K562 (cell line): ENCODE results near the gene ZNF792.

Source experiments
- BCL6 ChIP-seq: fragments of 250-450 bp; sonication (Bioruptor Pico); IDR thresholded peaks from 2 replicates; pipeline ENCODE4 v1.4.0; 2020
- CTCF ChIP-seq, 3 experiments: IDR thresholded peaks in 2 of 3; conservative IDR thresholded peaks in 1 of 3; 2 replicates each; pipeline ENCODE4 v1.5.1; 2011 to 2012; ENCODE audit warnings: low read length in 3 of 3, mild to moderate bottlenecking in 3 of 3, control low read depth in 2 of 3, improper control_type of control experiment in 1 of 3, inconsistent platforms in 1 of 3, low read depth in 1 of 3, mixed read lengths in 1 of 3, moderate library complexity in 1 of 3; ENCODE audit not compliant: insufficient read depth in 2 of 3
- EGR1 ChIP-seq: fragments of 450-650 bp; conservative IDR thresholded peaks from 2 replicates; pipeline ENCODE4 v1.6.1; 2017; ENCODE audit warnings: mild to moderate bottlenecking
- GMEB1 ChIP-seq: fragments of 250-450 bp; sonication (Bioruptor Pico); IDR thresholded peaks from 2 replicates; pipeline ENCODE4 v1.4.0; 2020; ENCODE audit warnings: mild to moderate bottlenecking
- HMG20B ChIP-seq: fragments of 250-450 bp; sonication (Bioruptor Pico); IDR thresholded peaks from 2 replicates; pipeline ENCODE4 v1.5.0; 2021; ENCODE audit warnings: mild to moderate bottlenecking
- NCOA4 ChIP-seq: fragments of 450-650 bp; IDR thresholded peaks from 2 replicates; pipeline ENCODE4 v1.6.1; 2018; ENCODE audit warnings: mild to moderate bottlenecking; ENCODE audit not compliant: partially characterized antibody
- NFE2 ChIP-seq: IDR thresholded peaks from 2 replicates; pipeline ENCODE4 v1.6.1; 2014; ENCODE audit warnings: antibody characterized with exemption, low read depth
- POLR2A ChIP-seq: fragments of 450-650 bp; conservative IDR thresholded peaks from 2 replicates; pipeline ENCODE4 v1.6.1; 2016
- RBFOX2 ChIP-seq: fragments of 200-400 bp; formaldehyde crosslinking; IDR thresholded peaks from 2 replicates; pipeline ENCODE4 v1.6.1; 2017; ENCODE audit warnings: low read depth, mild to moderate bottlenecking, low read length, moderate library complexity
- RFX1 ChIP-seq: fragments of 450-650 bp; IDR thresholded peaks from 2 replicates; pipeline ENCODE4 v1.6.1; 2016; ENCODE audit warnings: mild to moderate bottlenecking, moderate library complexity
- ZBTB43 ChIP-seq: sonication (generic); formaldehyde crosslinking; IDR thresholded peaks from 2 replicates; pipeline ENCODE4 v1.8.0; 2023; ENCODE audit warnings: mild to moderate bottlenecking, missing genetic modification reagents
- ZFP30 ChIP-seq: fragments of 250-450 bp; sonication (Bioruptor Pico); IDR thresholded peaks from 2 replicates; pipeline ENCODE4 v1.8.0; 2022; ENCODE audit warnings: moderate library complexity, mild to moderate bottlenecking, inconsistent platforms, borderline replicate concordance
- ZKSCAN8 ChIP-seq: fragments of 200-800 bp; sonication (Bioruptor generic); IDR thresholded peaks from 2 replicates; pipeline ENCODE4 v1.6.1; 2016; ENCODE audit warnings: missing genetic modification characterization, missing compliant biosample characterization

- no peak for TF ChIP-seq BCL6 (CRISPR knock-in tag)
- TF ChIP-seq ZFP30 (CRISPR knock-in tag), result no peak
- TF ChIP-seq NCOA4, result no peak
- no peak for TF ChIP-seq ZKSCAN8
- no peak for TF ChIP-seq POLR2A
- TF ChIP-seq HMG20B (CRISPR knock-in tag), result no peak
- no peak for TF ChIP-seq EGR1
- TF ChIP-seq ZBTB43 (CRISPR knock-in tag), result no peak
- no peak for TF ChIP-seq RFX1
- no peak for TF ChIP-seq CTCF (IDR thresholded peaks at IDR 0.05 in 2 of 3, conservative IDR thresholded peaks at IDR 0.05 in 1 of 3; ENCODE audit: insufficient read depth in 2 of 3, low read depth in 1 of 3, low read length in 3 of 3)
- TF ChIP-seq RBFOX2, result no peak
- no peak for TF ChIP-seq NFE2
- no peak for TF ChIP-seq GMEB1 (CRISPR knock-in tag)
These were observed 47.2 kb upstream of the ZNF792 start for GRCh38 chr19:35011091-35011689.
